ENCODE measurements around the gene SYT10. TPM values are rescaled to one million over a fixed set of nuclear protein-coding genes. Genes with fewer than 3 reads are reported as not detected.

Gene SYT10
- total RNA-seq: not detected
- not detected for polyA plus RNA-seq

GRCh38 chr12:33439587-33440011 lies at the start of gene SYT10:
Gene SYT10, minus strand, starts transcription at chr12:33439819. Its CDS starts 297 bp downstream, at chr12:33439522.
- peaks cover 11% of the 10 kb centered on the region for H3K27me3 ChIP-seq (ENCODE audit: control insufficient read depth, insufficient read depth, low read length)
- H3K36me3 ChIP-seq (ENCODE audit: control insufficient read depth, insufficient read depth, low read length): no peaks in the 10 kb centered on the region
- no peak within 1 kb of the TSS for H3K4me3 ChIP-seq (ENCODE audit: low read depth, low read length)
- ATAC-seq (ENCODE audit: low read depth in 2 of 2) (no peak), DNase-seq (peak in 1 of 3 donors; percentile 2)
- no peak within 1 kb of the TSS for H3K27ac ChIP-seq (ENCODE audit: insufficient read depth, low read length, poor library complexity, severe bottlenecking)
- H3K4me1 ChIP-seq (ENCODE audit: control insufficient read depth, insufficient read depth, low read length, poor library complexity, severe bottlenecking): no peaks in the 10 kb centered on the region
- Mint-ChIP-seq H3K4me3 (peak within 1 kb of the TSS in 3 of 4 donors; percentile 51 to 67 (median 66)), H3K9me3 (peaks cover 0 to 4% (median 0%) of the 10 kb centered on the region in 7 donors), H3K4me1 (peaks cover 0 to 7% (median 3%) of the 10 kb centered on the region in 4 donors), H3K27ac (no peak within 1 kb of the TSS), H3K27me3 (peaks cover 50% of the 10 kb centered on the region), H3K36me3 (no peaks in the 10 kb centered on the region)
- H3K9me3 ChIP-seq (ENCODE audit: control insufficient read depth in 2 of 2, low read length in 2 of 2): no peaks in the 10 kb centered on the region

- ATAC-seq (ENCODE audit: low read depth in 2 of 2) (no peak), DNase-seq (no peak)
- Mint-ChIP-seq H3K36me3 (no peaks in the 10 kb centered on the region), H3K4me1 (no peaks in the 10 kb centered on the region), H3K9me3 (peaks cover 0 to 12% (median 2%) of the 10 kb centered on the region in 7 donors), H3K27me3 (no peaks in the 10 kb centered on the region), H3K4me3 (no peak overlapping the region), H3K27ac (peak overlapping the region in 1 of 3 donors; percentile 22)
- Histone ChIP-seq H3K4me3 (ENCODE audit: low read depth, low read length) (no peak overlapping the region), H3K27me3 (ENCODE audit: control insufficient read depth, insufficient read depth, low read length) (no peaks in the 10 kb centered on the region), H3K27ac (ENCODE audit: insufficient read depth, low read length, poor library complexity, severe bottlenecking) (no peak overlapping the region), H3K4me1 (ENCODE audit: control insufficient read depth, insufficient read depth, low read length, poor library complexity, severe bottlenecking) (no peaks in the 10 kb centered on the region), H3K9me3 (ENCODE audit: control insufficient read depth in 2 of 2, low read length in 2 of 2) (no peaks in the 10 kb centered on the region), H3K36me3 (ENCODE audit: control insufficient read depth, insufficient read depth, low read length) (no peaks in the 10 kb centered on the region)
These were observed 48.4 kb upstream of the SYT10 start for GRCh38 chr12:33488036-33488435.

GRCh38 chr12:33486058-33486457 lies 46.4 kb upstream of the SYT10 start:
- Mint-ChIP-seq H3K36me3 (no peaks in the 10 kb centered on the region), H3K27ac (no peak overlapping the region), H3K4me3 (no peak overlapping the region), H3K27me3 (no peaks in the 10 kb centered on the region), H3K9me3 (peaks cover 0 to 12% (median 2%) of the 10 kb centered on the region in 7 donors), H3K4me1 (no peaks in the 10 kb centered on the region)
- H3K36me3 ChIP-seq (ENCODE audit: control insufficient read depth, insufficient read depth, low read length): no peaks in the 10 kb centered on the region
- no peak overlapping the region for H3K4me3 ChIP-seq (ENCODE audit: low read depth, low read length)
- DNase-seq: no peak
- H3K9me3 ChIP-seq (ENCODE audit: control insufficient read depth in 2 of 2, low read length in 2 of 2): no peaks in the 10 kb centered on the region
- ATAC-seq (ENCODE audit: low read depth in 2 of 2): no peak
- no peaks in the 10 kb centered on the region for H3K27me3 ChIP-seq (ENCODE audit: control insufficient read depth, insufficient read depth, low read length)
- no peaks in the 10 kb centered on the region for H3K4me1 ChIP-seq (ENCODE audit: control insufficient read depth, insufficient read depth, low read length, poor library complexity, severe bottlenecking)
- H3K27ac ChIP-seq (ENCODE audit: insufficient read depth, low read length, poor library complexity, severe bottlenecking): no peak overlapping the region

GRCh38 chr12:33484161-33484560 lies 44.5 kb upstream of the SYT10 start:
- Mint-ChIP-seq H3K4me3 (no peak overlapping the region), H3K27ac (no peak overlapping the region), H3K36me3 (no peaks in the 10 kb centered on the region), H3K9me3 (peaks cover 0 to 9% (median 3%) of the 10 kb centered on the region in 7 donors), H3K4me1 (no peaks in the 10 kb centered on the region), H3K27me3 (no peaks in the 10 kb centered on the region)
- H3K27ac ChIP-seq (ENCODE audit: insufficient read depth, low read length, poor library complexity, severe bottlenecking): no peak overlapping the region
- no peak overlapping the region for H3K4me3 ChIP-seq (ENCODE audit: low read depth, low read length)
- no peaks in the 10 kb centered on the region for H3K4me1 ChIP-seq (ENCODE audit: control insufficient read depth, insufficient read depth, low read length, poor library complexity, severe bottlenecking)
- no peaks in the 10 kb centered on the region for H3K36me3 ChIP-seq (ENCODE audit: control insufficient read depth, insufficient read depth, low read length)
- no peak for DNase-seq
- ATAC-seq (ENCODE audit: low read depth in 2 of 2): no peak
- H3K27me3 ChIP-seq (ENCODE audit: control insufficient read depth, insufficient read depth, low read length): no peaks in the 10 kb centered on the region
- no peaks in the 10 kb centered on the region for H3K9me3 ChIP-seq (ENCODE audit: control insufficient read depth in 2 of 2, low read length in 2 of 2)

- H3K4me1 Mint-ChIP-seq: no peaks in the 10 kb centered on the region
- H3K36me3 ChIP-seq (ENCODE audit: control insufficient read depth, insufficient read depth, low read length): no peaks in the 10 kb centered on the region
- no peak overlapping the region for H3K27ac Mint-ChIP-seq
- no peaks in the 10 kb centered on the region for H3K9me3 ChIP-seq (ENCODE audit: control insufficient read depth in 2 of 2, low read length in 2 of 2)
- H3K27me3 ChIP-seq (ENCODE audit: control insufficient read depth, insufficient read depth, low read length): no peaks in the 10 kb centered on the region
- peaks cover 0 to 14% (median 3%) of the 10 kb centered on the region in 7 donors for H3K9me3 Mint-ChIP-seq
- DNase-seq (no peak), ATAC-seq (ENCODE audit: low read depth in 2 of 2) (no peak)
- H3K4me3 Mint-ChIP-seq: no peak overlapping the region
- no peaks in the 10 kb centered on the region for H3K36me3 Mint-ChIP-seq
- no peaks in the 10 kb centered on the region for H3K27me3 Mint-ChIP-seq
- no peaks in the 10 kb centered on the region for H3K4me1 ChIP-seq (ENCODE audit: control insufficient read depth, insufficient read depth, low read length, poor library complexity, severe bottlenecking)
- no peak overlapping the region for H3K27ac ChIP-seq (ENCODE audit: insufficient read depth, low read length, poor library complexity, severe bottlenecking)
- no peak overlapping the region for H3K4me3 ChIP-seq (ENCODE audit: low read depth, low read length)
These were observed 40.7 kb upstream of the SYT10 start for GRCh38 chr12:33480366-33480765.

- DNase-seq (no peak), ATAC-seq (ENCODE audit: low read depth in 2 of 2) (no peak)
- peaks cover 0 to 14% (median 3%) of the 10 kb centered on the region in 7 donors for H3K9me3 Mint-ChIP-seq
- H3K4me1 Mint-ChIP-seq: no peaks in the 10 kb centered on the region
- H3K27ac Mint-ChIP-seq: no peak overlapping the region
- Histone ChIP-seq H3K4me3 (ENCODE audit: low read depth, low read length) (no peak overlapping the region), H3K27me3 (ENCODE audit: control insufficient read depth, insufficient read depth, low read length) (no peaks in the 10 kb centered on the region), H3K27ac (ENCODE audit: insufficient read depth, low read length, poor library complexity, severe bottlenecking) (no peak overlapping the region), H3K36me3 (ENCODE audit: control insufficient read depth, insufficient read depth, low read length) (no peaks in the 10 kb centered on the region), H3K4me1 (ENCODE audit: control insufficient read depth, insufficient read depth, low read length, poor library complexity, severe bottlenecking) (no peaks in the 10 kb centered on the region), H3K9me3 (ENCODE audit: control insufficient read depth in 2 of 2, low read length in 2 of 2) (no peaks in the 10 kb centered on the region)
- no peaks in the 10 kb centered on the region for H3K36me3 Mint-ChIP-seq
- no peak overlapping the region for H3K4me3 Mint-ChIP-seq
- H3K27me3 Mint-ChIP-seq: no peaks in the 10 kb centered on the region
These were observed 36.4 kb upstream of the SYT10 start for GRCh38 chr12:33476058-33476457.

GRCh38 chr12:33472299-33472698 lies 32.7 kb upstream of the SYT10 start:
- Histone ChIP-seq H3K9me3 (ENCODE audit: control insufficient read depth in 2 of 2, low read length in 2 of 2) (no peaks in the 10 kb centered on the region), H3K36me3 (ENCODE audit: control insufficient read depth, insufficient read depth, low read length) (no peaks in the 10 kb centered on the region), H3K27me3 (ENCODE audit: control insufficient read depth, insufficient read depth, low read length) (no peaks in the 10 kb centered on the region), H3K4me3 (ENCODE audit: low read depth, low read length) (no peak overlapping the region), H3K4me1 (ENCODE audit: control insufficient read depth, insufficient read depth, low read length, poor library complexity, severe bottlenecking) (no peaks in the 10 kb centered on the region), H3K27ac (ENCODE audit: insufficient read depth, low read length, poor library complexity, severe bottlenecking) (no peak overlapping the region)
- Mint-ChIP-seq H3K4me3 (no peak overlapping the region), H3K9me3 (peaks cover 0 to 15% (median 4%) of the 10 kb centered on the region in 7 donors), H3K36me3 (no peaks in the 10 kb centered on the region), H3K27ac (no peak overlapping the region), H3K27me3 (no peaks in the 10 kb centered on the region), H3K4me1 (no peaks in the 10 kb centered on the region)
- DNase-seq (no peak), ATAC-seq (ENCODE audit: low read depth in 2 of 2) (no peak)

GRCh38 chr12:33455096-33455495 lies 15.5 kb upstream of the SYT10 start:
- no peak overlapping the region for H3K4me3 Mint-ChIP-seq
- ATAC-seq (ENCODE audit: low read depth in 2 of 2): no peak

More at GRCh38 chr12:33455096-33455495, 15.5 kb upstream of the SYT10 start:
- Histone ChIP-seq H3K36me3 (ENCODE audit: control insufficient read depth, insufficient read depth, low read length) (no peaks in the 10 kb centered on the region), H3K27me3 (ENCODE audit: control insufficient read depth, insufficient read depth, low read length) (no peaks in the 10 kb centered on the region), H3K9me3 (ENCODE audit: control insufficient read depth in 2 of 2, low read length in 2 of 2) (no peaks in the 10 kb centered on the region), H3K4me3 (ENCODE audit: low read depth, low read length) (no peak overlapping the region), H3K27ac (ENCODE audit: insufficient read depth, low read length, poor library complexity, severe bottlenecking) (no peak overlapping the region), H3K4me1 (ENCODE audit: control insufficient read depth, insufficient read depth, low read length, poor library complexity, severe bottlenecking) (no peaks in the 10 kb centered on the region)
- no peak for DNase-seq
- H3K9me3 Mint-ChIP-seq: peaks cover 0 to 8% (median 2%) of the 10 kb centered on the region in 7 donors
- H3K4me1 Mint-ChIP-seq: no peaks in the 10 kb centered on the region
- no peaks in the 10 kb centered on the region for H3K36me3 Mint-ChIP-seq
- no peak overlapping the region for H3K27ac Mint-ChIP-seq
- H3K27me3 Mint-ChIP-seq: no peaks in the 10 kb centered on the region
